LNCaP clone FGC (cell line): Measurements from ENCODE around the gene SLC6A13.

ENCODE experiments used
- DNase-seq: peaks from one replicate; pipeline ENCODE4 v3.0.0-alpha.2; 2011; ENCODE audit warnings: low read depth
- H3K4me3 ChIP-seq: 2 replicates; pipeline ENCODE4 v1.5.1; 2011; ENCODE audit warnings: mild to moderate bottlenecking, low read depth, low read length, control low read depth
- CTCF ChIP-seq: IDR thresholded peaks from 2 replicates; pipeline ENCODE4 v1.5.1; 2012; ENCODE audit warnings: mild to moderate bottlenecking; ENCODE audit not compliant: control insufficient read depth, insufficient read depth; ENCODE audit errors: extremely low read depth

SLC6A13 gene

GRCh38 chr12:215116-215515 lies 47.5 kb downstream of the SLC6A13 start:
- DNase-seq = no peak
- no peak for TF ChIP-seq CTCF
- no peak overlapping the region for H3K4me3 ChIP-seq

- DNase-seq = no peak
- H3K4me3 ChIP-seq = no peak within 1 kb of the TSS
- no peak for TF ChIP-seq CTCF
Observed at GRCh38 chr12:214003-214741, 48.5 kb downstream of the SLC6A13 start, which contains the start of gene SLC6A12. Gene SLC6A12, minus strand, starts transcription at chr12:214157. Its CDS starts 4,171 bp downstream, at chr12:209986.

- no peak for TF ChIP-seq CTCF
- no peak overlapping the region for H3K4me3 ChIP-seq
- DNase-seq = no peak
Observed at GRCh38 chr12:213527-213932, 49.1 kb downstream of the SLC6A13 start.

- no peak for TF ChIP-seq CTCF
- no peak overlapping the region for H3K4me3 ChIP-seq
- DNase-seq = no peak
Observed at GRCh38 chr12:212715-213526, 49.7 kb downstream of the SLC6A13 start.

- TF ChIP-seq CTCF = no peak
- no peak for DNase-seq
- no peak overlapping the region for H3K4me3 ChIP-seq
Observed at GRCh38 chr12:212415-212714, 50.3 kb downstream of the SLC6A13 start.

GRCh38 chr12:211639-212414 lies 50.8 kb downstream of the SLC6A13 start:
- no peak for TF ChIP-seq CTCF
- H3K4me3 ChIP-seq = no peak overlapping the region
- no peak for DNase-seq
